Upper lobe of right lung (tissue), 1 donor: ENCODE measurements around the gene KRI1. TPM values are rescaled to one million over a fixed set of nuclear protein-coding genes. Genes with fewer than 3 reads are reported as not detected.
"Not testable (repeated sequence)": the region's sequence is repeated elsewhere in the genome, so short reads cannot be mapped to it uniquely, and the experiment has no call there.

Experiments
- ATAC-seq: fragments of 200-7000 bp; cut with Tn5 transposase; one replicate; pipeline ENCODE4 v1.9.1; 2020; ENCODE audit warnings: mild to moderate bottlenecking, moderate library complexity
- DNase-seq: peaks from one replicate; pipeline ENCODE4 v3.0.0-alpha.2; 2020
- H3K27ac ChIP-seq: fragments of 200-600 bp; one replicate; pipeline ENCODE4 v1.8.0; 2022
- H3K27me3 ChIP-seq: fragments of 200-600 bp; one replicate; pipeline ENCODE4 v1.8.0; 2022; ENCODE audit warnings: mild to moderate bottlenecking
- H3K36me3 ChIP-seq: fragments of 200-600 bp; one replicate; pipeline ENCODE4 v1.8.0; 2022
- H3K4me1 ChIP-seq: fragments of 200-600 bp; one replicate; pipeline ENCODE4 v1.8.0; 2022
- H3K4me3 ChIP-seq: fragments of 200-600 bp; one replicate; pipeline ENCODE4 v1.8.0; 2022; ENCODE audit warnings: mild to moderate bottlenecking
- H3K9me3 ChIP-seq: fragments of 200-600 bp; one replicate; pipeline ENCODE4 v1.8.0; 2022
- intact Hi-C: fragments of 100-400 bp; cut with DNase I; formaldehyde crosslinking; loops from one replicate; pipeline ENCODE4 v1.11.0; 2022
- total RNA-seq: library from RNA; stranded (reverse); fragmentation: NEBNext Ultra II Directional; extraction: Animal tissue kit (Norgen Biotek cat#: 25700); gene quantifications from one replicate; pipeline ENCODE4 v1.2.1, GENCODE V29; 2021
- TF ChIP-seq, protein P1 (sequence below): fragments of 200-600 bp; IDR thresholded peaks from one replicate; pipeline ENCODE4 v1.8.0; 2022; ENCODE audit warnings: antibody characterized with exemption
- donor health status: DM: no; HTN: yes; CAD: no; lungs with severe emphysema.

KRI1 gene
- total RNA-seq, 1 donor from 2014 or later = 19.6 TPM

DNA sequence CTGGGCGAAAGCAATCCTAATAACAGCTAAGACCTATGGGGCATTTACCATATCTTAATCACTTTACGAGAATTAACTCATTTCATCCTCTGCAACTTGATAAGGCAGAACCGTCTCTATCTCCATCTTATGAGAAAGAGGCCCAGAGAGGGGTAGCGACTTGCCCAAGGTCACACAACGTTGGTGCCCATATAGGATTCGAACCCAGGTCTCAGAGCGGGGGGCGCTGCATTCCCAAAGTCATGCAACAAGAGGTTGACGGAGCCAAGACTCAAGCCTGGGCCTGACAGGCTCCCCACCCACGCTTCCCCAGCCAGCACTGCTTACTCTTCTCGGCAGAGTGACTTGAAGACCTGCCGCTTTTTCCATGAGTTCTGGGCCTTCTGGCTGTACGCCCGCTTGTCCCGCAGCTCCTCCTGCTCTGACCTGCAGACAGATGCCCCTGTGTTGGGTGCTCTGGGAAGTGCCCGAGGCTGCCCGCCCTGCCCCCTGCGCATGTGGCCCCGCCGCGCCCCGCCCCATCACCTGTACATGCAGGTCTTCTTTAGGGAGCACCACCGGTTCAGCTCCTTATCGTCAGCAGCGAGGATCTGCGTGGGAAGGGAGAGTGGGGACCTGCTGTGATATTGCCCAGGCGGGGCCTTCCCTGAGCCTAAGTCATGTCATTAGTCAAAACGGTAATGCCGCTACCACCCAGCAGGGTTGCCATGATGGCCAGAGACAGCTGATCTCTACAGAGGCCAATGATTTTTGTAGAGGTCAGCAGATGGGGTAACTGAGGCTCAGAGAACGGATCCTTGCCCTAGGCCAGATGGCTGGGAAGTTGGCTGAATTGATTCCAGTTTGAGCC lies 10.8 kb downstream of the KRI1 start:
- intact Hi-C loops = no loop called here
- TF ChIP-seq, protein P1, sequence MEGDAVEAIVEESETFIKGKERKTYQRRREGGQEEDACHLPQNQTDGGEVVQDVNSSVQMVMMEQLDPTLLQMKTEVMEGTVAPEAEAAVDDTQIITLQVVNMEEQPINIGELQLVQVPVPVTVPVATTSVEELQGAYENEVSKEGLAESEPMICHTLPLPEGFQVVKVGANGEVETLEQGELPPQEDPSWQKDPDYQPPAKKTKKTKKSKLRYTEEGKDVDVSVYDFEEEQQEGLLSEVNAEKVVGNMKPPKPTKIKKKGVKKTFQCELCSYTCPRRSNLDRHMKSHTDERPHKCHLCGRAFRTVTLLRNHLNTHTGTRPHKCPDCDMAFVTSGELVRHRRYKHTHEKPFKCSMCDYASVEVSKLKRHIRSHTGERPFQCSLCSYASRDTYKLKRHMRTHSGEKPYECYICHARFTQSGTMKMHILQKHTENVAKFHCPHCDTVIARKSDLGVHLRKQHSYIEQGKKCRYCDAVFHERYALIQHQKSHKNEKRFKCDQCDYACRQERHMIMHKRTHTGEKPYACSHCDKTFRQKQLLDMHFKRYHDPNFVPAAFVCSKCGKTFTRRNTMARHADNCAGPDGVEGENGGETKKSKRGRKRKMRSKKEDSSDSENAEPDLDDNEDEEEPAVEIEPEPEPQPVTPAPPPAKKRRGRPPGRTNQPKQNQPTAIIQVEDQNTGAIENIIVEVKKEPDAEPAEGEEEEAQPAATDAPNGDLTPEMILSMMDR = no peak
- ATAC-seq (no peak), DNase-seq (no peak)
- Histone ChIP-seq H3K4me3 (no peak overlapping the region), H3K36me3 (peaks cover 96% of the 10 kb centered on the region), H3K27ac (no peak overlapping the region), H3K9me3 (no peaks in the 10 kb centered on the region), H3K27me3 (no peaks in the 10 kb centered on the region), H3K4me1 (no peaks in the 10 kb centered on the region)

GRCh38 chr19:10553943-10554381 lies 11.8 kb downstream of the KRI1 start:
- Histone ChIP-seq H3K4me3 (no peak overlapping the region), H3K27ac (no peak overlapping the region), H3K9me3 (no peaks in the 10 kb centered on the region), H3K4me1 (no peaks in the 10 kb centered on the region), H3K36me3 (peaks cover 96% of the 10 kb centered on the region), H3K27me3 (no peaks in the 10 kb centered on the region)
- TF ChIP-seq, protein P1 = no peak
- intact Hi-C loops = no loop called here
- ATAC-seq = peak; percentile 8
- DNase-seq = no peak

- peaks cover 96% of the 10 kb centered on the region for H3K36me3 ChIP-seq
- intact Hi-C loops = no loop called here
- H3K27me3 ChIP-seq = no peaks in the 10 kb centered on the region
- H3K9me3 ChIP-seq = no peaks in the 10 kb centered on the region
- ATAC-seq (no peak), DNase-seq (no peak)
- no peaks in the 10 kb centered on the region for H3K4me1 ChIP-seq
- H3K4me3 ChIP-seq = no peak overlapping the region
- H3K27ac ChIP-seq = no peak overlapping the region
- TF ChIP-seq, protein P1 = no peak
These were observed 12.6 kb downstream of the KRI1 start for GRCh38 chr19:10553087-10553667.

DNA sequence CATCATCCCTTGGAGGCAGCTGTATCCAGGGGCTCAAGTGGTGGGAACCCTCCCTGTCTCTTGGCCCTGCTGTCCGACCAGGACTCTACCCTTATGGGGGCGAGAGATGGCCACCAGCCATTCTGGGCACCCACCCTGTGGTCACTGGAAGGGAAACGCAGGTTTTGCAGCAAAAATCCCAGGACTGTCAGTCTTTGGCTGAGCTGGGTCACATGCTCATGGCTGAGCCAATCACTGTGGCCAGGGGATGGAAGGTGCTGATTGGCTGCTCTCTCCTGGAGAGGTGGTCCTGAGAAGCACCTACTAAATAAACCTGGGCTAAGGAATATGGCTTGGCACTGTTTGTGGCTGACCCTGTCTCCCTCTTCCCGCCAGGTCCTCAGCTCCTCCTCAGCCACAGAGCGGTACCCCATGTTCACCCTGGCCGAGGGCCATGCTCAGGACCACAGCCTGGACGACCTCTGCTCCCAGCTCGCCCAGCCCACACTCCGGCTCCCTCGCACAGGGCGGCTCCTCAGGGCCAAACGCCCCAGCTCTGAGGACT lies 13.2 kb downstream of the KRI1 start:
- peak; percentile 39 for ATAC-seq
- Histone ChIP-seq H3K4me1 (no peaks in the 10 kb centered on the region), H3K4me3 (no peak overlapping the region), H3K27ac (no peak overlapping the region), H3K36me3 (peaks cover 98% of the 10 kb centered on the region), H3K9me3 (no peaks in the 10 kb centered on the region), H3K27me3 (no peaks in the 10 kb centered on the region)
- TF ChIP-seq, protein P1 = no peak
- intact Hi-C loops = no loop called here
- DNase-seq = no peak

DNA sequence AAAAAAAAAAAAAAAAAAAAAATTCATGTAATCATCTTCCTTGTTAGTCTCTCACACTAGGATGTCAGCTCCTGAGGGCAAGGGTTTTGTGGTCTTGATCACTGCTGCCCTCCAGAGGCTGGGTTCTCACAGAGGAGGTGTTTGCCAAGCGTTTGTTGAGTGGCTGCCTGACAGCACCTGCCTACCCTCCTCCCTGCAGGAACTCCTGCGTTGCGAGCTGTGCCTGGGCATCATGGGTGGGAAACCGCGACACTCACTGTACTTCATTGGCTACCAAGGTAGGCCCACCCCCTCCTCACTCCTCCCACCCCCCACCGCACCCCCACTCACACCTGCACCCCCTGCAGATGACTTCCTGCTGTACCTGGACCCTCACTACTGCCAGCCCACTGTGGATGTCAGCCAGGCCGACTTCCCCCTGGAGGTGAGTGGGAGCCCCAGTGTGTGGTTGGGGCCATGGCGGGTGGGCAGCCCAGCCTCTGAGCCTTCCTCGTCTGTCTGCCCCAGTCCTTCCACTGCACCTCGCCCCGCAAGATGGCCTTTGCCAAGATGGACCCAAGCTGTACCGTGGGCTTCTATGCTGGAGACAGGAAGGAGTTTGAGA lies 14.0 kb downstream of the KRI1 start:
- TF ChIP-seq, protein P1 = no peak
- Histone ChIP-seq H3K4me3 (no peak overlapping the region), H3K9me3 (no peaks in the 10 kb centered on the region), H3K27ac (no peak overlapping the region), H3K36me3 (peaks cover 98% of the 10 kb centered on the region), H3K4me1 (no peaks in the 10 kb centered on the region), H3K27me3 (no peaks in the 10 kb centered on the region)
- intact Hi-C loops = no loop called here
- ATAC-seq = peak; percentile 29
- DNase-seq = no peak

DNA sequence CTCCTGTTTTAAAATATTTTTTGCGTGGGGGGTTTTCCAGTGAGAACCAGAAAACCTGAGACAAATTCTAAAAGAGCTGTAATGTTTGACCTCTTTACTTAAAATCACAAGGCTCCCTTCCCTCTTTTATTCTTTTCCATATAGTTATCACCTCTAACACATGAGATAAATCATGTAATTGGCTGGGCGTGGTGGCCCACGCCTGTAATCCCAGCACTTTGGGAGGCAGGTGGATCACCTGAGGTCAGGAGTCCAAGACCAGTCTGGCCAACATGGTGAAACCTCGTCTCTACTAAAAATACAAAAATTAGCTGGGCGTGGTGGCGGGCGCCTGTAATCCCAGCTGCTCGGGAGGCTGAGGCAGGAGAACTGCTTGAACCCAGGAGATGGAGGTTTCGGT lies 14.8 kb downstream of the KRI1 start:
- H3K27me3 ChIP-seq, H3K27ac ChIP-seq, ATAC-seq, H3K4me1 ChIP-seq, H3K9me3 ChIP-seq, intact Hi-C loops, H3K4me3 ChIP-seq, DNase-seq: not testable (repeated sequence)
- H3K36me3 ChIP-seq = peaks cover 98% of the 10 kb centered on the region
